ENCODE data around the gene NAALADL2. TPM values are rescaled to one million over a fixed set of nuclear protein-coding genes. Genes with fewer than 3 reads are reported as not detected.

Gene NAALADL2
- total RNA-seq, 1 experiment from 2014 or later = 2.7 TPM

GRCh38 chr3:175651716-175652115, 792.6 kb downstream of the NAALADL2 start:
- ChIA-PET CTCF (no interaction called here), POLR2A (no interaction called here)
- in situ Hi-C loops (cut with HindIII; ENCODE audit: low pct_unique_long_range_greater_than_20kb, low sequenced_read_pairs) = no loop called here
- no peaks in the 10 kb centered on the region for H3K27me3 ChIP-seq (ENCODE audit: control insufficient read depth, insufficient read depth, low read length)
- ATAC-seq = no peak
- no peak overlapping the region for H3K27ac ChIP-seq (ENCODE audit: low read length)
- BruUV-seq (replicated peaks) = no TSS peak
- DNase-seq (ENCODE audit: low read depth, low spot score) = no peak
- no peaks in the 10 kb centered on the region for H3K4me1 ChIP-seq (ENCODE audit: control insufficient read depth, insufficient read depth, low read length)
- no peaks in the 10 kb centered on the region for H3K36me3 ChIP-seq (ENCODE audit: control insufficient read depth, insufficient read depth, low read length)
- TF ChIP-seq TCF7L2 (IDR thresholded peaks at IDR 0.05; ENCODE audit: low read depth, low read length) (no peak), POLR2AphosphoS5 (IDR thresholded peaks at IDR 0.05; ENCODE audit: low read depth, low read length) (no peak), CTCF (IDR thresholded peaks at IDR 0.05) (no peak), SIN3A (IDR thresholded peaks at IDR 0.05; ENCODE audit: borderline replicate concordance, insufficient read depth, low read depth, low read length) (no peak), REST (IDR thresholded peaks at IDR 0.05; ENCODE audit: insufficient read depth in 1 of 2, low read depth in 2 of 2, low read length in 1 of 2) (no peak)
- intact Hi-C loops (cut with micrococcal nuclease; ENCODE audit: unreplicated experiment) = no loop called here
- no peaks in the 10 kb centered on the region for H3K9me3 ChIP-seq (ENCODE audit: control insufficient read depth, insufficient read depth, low read depth, low read length)
- no peak overlapping the region for H3K4me3 ChIP-seq (ENCODE audit: low read depth in 2 of 2, low read length in 2 of 2)

- ATAC-seq (no peak), DNase-seq (ENCODE audit: low read depth, low spot score) (no peak)
- H3K4me1 ChIP-seq (ENCODE audit: control insufficient read depth, insufficient read depth, low read length) = no peaks in the 10 kb centered on the region
- no peak overlapping the region for H3K4me3 ChIP-seq (ENCODE audit: low read depth in 2 of 2, low read length in 2 of 2)
- no peaks in the 10 kb centered on the region for H3K27me3 ChIP-seq (ENCODE audit: control insufficient read depth, insufficient read depth, low read length)
- TF ChIP-seq REST (IDR thresholded peaks at IDR 0.05; ENCODE audit: insufficient read depth in 1 of 2, low read depth in 2 of 2, low read length in 1 of 2) = no peak
- no peak for TF ChIP-seq POLR2AphosphoS5 (IDR thresholded peaks at IDR 0.05; ENCODE audit: low read depth, low read length)
- TF ChIP-seq CTCF (IDR thresholded peaks at IDR 0.05) = no peak
- TF ChIP-seq TCF7L2 (IDR thresholded peaks at IDR 0.05; ENCODE audit: low read depth, low read length) = no peak
- no peak for TF ChIP-seq SIN3A (IDR thresholded peaks at IDR 0.05; ENCODE audit: borderline replicate concordance, insufficient read depth, low read depth, low read length)
- no peak overlapping the region for H3K27ac ChIP-seq (ENCODE audit: low read length)
- in situ Hi-C loops (cut with HindIII; ENCODE audit: low pct_unique_long_range_greater_than_20kb, low sequenced_read_pairs) (no loop called here), intact Hi-C loops (cut with micrococcal nuclease; ENCODE audit: unreplicated experiment) (no loop called here)
- no peaks in the 10 kb centered on the region for H3K36me3 ChIP-seq (ENCODE audit: control insufficient read depth, insufficient read depth, low read length)
- CTCF ChIA-PET = no interaction called here
- no TSS peak for BruUV-seq (replicated peaks)
- H3K9me3 ChIP-seq (ENCODE audit: control insufficient read depth, insufficient read depth, low read depth, low read length) = no peaks in the 10 kb centered on the region
- POLR2A ChIA-PET = no interaction called here
Observed at GRCh38 chr3:175655351-175655750, 796.2 kb downstream of the NAALADL2 start.
